Endothelial cell of umbilical vein (primary cell): Measurements from ENCODE around the gene PARD3B. TPM values are rescaled to one million over a fixed set of nuclear protein-coding genes. Genes with fewer than 3 reads are reported as not detected.

Source experiments
- BruUV-seq: library from RNA; stranded (reverse); fragments of 400-500 nt; replicated peaks from 2 replicates; lab custom pipeline; 2021; lab: Mats Ljungman, UMichigan
- CTCF ChIA-PET: fragments of 300-600, 350-600 bp; sonication (Branson Sonifier 250); formaldehyde crosslinking; loops from one replicate; lab custom pipeline; 2021; ENCODE audit warnings: antibody characterized with exemption, inconsistent platforms; lab: Charles Lee
- POLR2A ChIA-PET: fragments of 300-600, 350-600 bp; sonication (Branson Sonifier 250); formaldehyde crosslinking; loops from one replicate; lab custom pipeline; 2021; ENCODE audit warnings: antibody characterized with exemption, inconsistent platforms; lab: Charles Lee
- DNase-seq: peaks from one replicate; pipeline ENCODE4 v3.0.0-alpha.2; 2011; ENCODE audit warnings: low read depth, low spot score
- FAIRE-seq: peaks from 2 replicates; lab custom pipeline; 2011; peaks lifted over from hg19 to GRCh38; lab: Jason Lieb, UNC
- H2AFZ ChIP-seq: 2 replicates; pipeline ENCODE4 v1.6.0; 2012; ENCODE audit warnings: low read depth, low read length, control low read depth, inconsistent platforms
- H3K27ac ChIP-seq: 2 replicates; pipeline ENCODE4 v1.5.1; 2011; ENCODE audit warnings: low read depth, mild to moderate bottlenecking, control low read depth, low read length, moderate library complexity; ENCODE audit not compliant: insufficient read depth
- H3K27me3 ChIP-seq, 2 experiments: 2 replicates each; pipeline versions ENCODE4 v1.6.0 to v1.6.1; 2011; ENCODE audit warnings: low read length in 2 of 2, mixed read lengths in 1 of 2; ENCODE audit not compliant: control insufficient read depth in 2 of 2, insufficient read depth in 2 of 2
- H3K36me3 ChIP-seq, 2 experiments: 2 replicates in 1 of 2; 3 replicates in 1 of 2; pipeline ENCODE4 v1.5.1; 2011; ENCODE audit warnings: low read length in 2 of 2, mild to moderate bottlenecking in 1 of 2, moderate library complexity in 1 of 2; ENCODE audit not compliant: control insufficient read depth in 2 of 2, insufficient read depth in 2 of 2; ENCODE audit errors: extremely low read depth in 1 of 2
- H3K4me1 ChIP-seq: 3 replicates; pipeline ENCODE4 v1.5.1; 2011; ENCODE audit warnings: mild to moderate bottlenecking, low read length; ENCODE audit not compliant: control insufficient read depth, insufficient read depth; ENCODE audit errors: extremely low read depth
- H3K4me2 ChIP-seq: 2 replicates; pipeline ENCODE4 v1.6.1; 2011; ENCODE audit warnings: low read length, control low read depth, mixed read lengths; ENCODE audit not compliant: insufficient read depth
- H3K4me3 ChIP-seq, 3 experiments: fragments of 200-600 bp in 1 of 3; sonication (generic), shearing (Covaris generic) in 1 of 3; replicated peaks in 1 of 3; 2 replicates each; pipeline ENCODE4 v1.5.1; 2011 to 2016; ENCODE audit warnings: control low read depth in 3 of 3, low read length in 3 of 3, mild to moderate bottlenecking in 2 of 3, inconsistent platforms in 1 of 3, low read depth in 1 of 3, moderate library complexity in 1 of 3; ENCODE audit not compliant: insufficient read depth in 1 of 3
- H3K79me2 ChIP-seq: 2 replicates; pipeline ENCODE4 v1.6.0; 2012; ENCODE audit warnings: low read length, inconsistent platforms; ENCODE audit not compliant: control insufficient read depth, insufficient read depth
- H3K9ac ChIP-seq: replicated peaks from 2 replicates; pipeline ENCODE3; 2011; ENCODE audit warnings: low read length, control low read depth; ENCODE audit not compliant: insufficient read depth; ENCODE audit errors: extremely low read depth
- H3K9me1 ChIP-seq: replicated peaks from 3 replicates; pipeline ENCODE4 v1.6.0; 2011; ENCODE audit warnings: mild to moderate bottlenecking, low read length; ENCODE audit not compliant: control insufficient read depth, insufficient read depth; ENCODE audit errors: extremely low read depth
- H3K9me3 ChIP-seq: replicated peaks from 2 replicates; pipeline ENCODE4 v1.5.1; 2012; ENCODE audit warnings: low read length, inconsistent platforms; ENCODE audit not compliant: control insufficient read depth, insufficient read depth
- H4K20me1 ChIP-seq: replicated peaks from 2 replicates; pipeline ENCODE3; 2011; ENCODE audit warnings: mild to moderate bottlenecking, low read length; ENCODE audit not compliant: control insufficient read depth, insufficient read depth; ENCODE audit errors: extremely low read depth
- CTCF ChIP-seq, 2 donors: IDR thresholded peaks; 1 replicate in 1 of 2; 2 replicates in 1 of 2; pipeline ENCODE4 v1.5.1; 2011; ENCODE audit warnings: low read length in 2 of 2, mild to moderate bottlenecking in 2 of 2, moderate library complexity in 2 of 2, control low read depth in 1 of 2, inconsistent platforms in 1 of 2, low read depth in 1 of 2; ENCODE audit not compliant: insufficient read depth in 1 of 2; ENCODE audit errors: extremely low read depth in 1 of 2
- EZH2 ChIP-seq: IDR thresholded peaks from 2 replicates; pipeline ENCODE4 v1.6.1; 2012; ENCODE audit warnings: borderline replicate concordance, low read depth, mild to moderate bottlenecking, moderate library complexity, low read length, inconsistent platforms; ENCODE audit not compliant: severe bottlenecking
- FOS ChIP-seq: IDR thresholded peaks from 2 replicates; pipeline ENCODE4 v1.6.1; 2011; ENCODE audit warnings: mild to moderate bottlenecking, low read length, moderate library complexity, borderline replicate concordance; ENCODE audit not compliant: insufficient read depth
- GATA2 ChIP-seq: IDR thresholded peaks from 2 replicates; pipeline ENCODE4 v1.7.0; 2011; ENCODE audit warnings: low read depth, mild to moderate bottlenecking, moderate library complexity, mixed read lengths, low read length; ENCODE audit not compliant: insufficient read length, insufficient read depth
- JUN ChIP-seq: IDR thresholded peaks from 2 replicates; pipeline ENCODE4 v1.6.1; 2011; ENCODE audit warnings: borderline replicate concordance, low read depth; ENCODE audit not compliant: insufficient read length, insufficient read depth
- MAX ChIP-seq: IDR thresholded peaks from 2 replicates; pipeline ENCODE4 v1.6.1; 2011; ENCODE audit not compliant: insufficient read depth, insufficient read length
- MYC ChIP-seq: IDR thresholded peaks from one replicate; pipeline ENCODE4 v1.6.1; 2011; ENCODE audit warnings: mild to moderate bottlenecking, low read depth, low read length
- POLR2A ChIP-seq: IDR thresholded peaks from 2 replicates; pipeline ENCODE4 v1.6.1; 2012; ENCODE audit warnings: low read depth, mild to moderate bottlenecking, control low read depth, low read length
- POLR2AphosphoS5 ChIP-seq: IDR thresholded peaks from 2 replicates; pipeline ENCODE4 v1.6.1; 2012; ENCODE audit warnings: low read depth, mild to moderate bottlenecking, control low read depth, low read length, moderate library complexity; ENCODE audit not compliant: insufficient read depth
- dilution Hi-C: fragments of 300-500 bp; cut with MboI; formaldehyde crosslinking; loops from one replicate; pipeline ENCODE4 v1.15.0; 2019; ENCODE audit warnings: low sequenced_read_pairs; ENCODE audit not compliant: extremely low pct_ligation_motif_present
- intact Hi-C: fragments of 100-400 bp; cut with micrococcal nuclease; formaldehyde crosslinking; loops from one replicate; pipeline ENCODE4 v1.10.0; 2022
- polyA plus RNA-seq, 4 experiments: library from polyadenylated mRNA; depleted of rRNA in 3 of 4; stranded (reverse) in 3 of 4; unstranded in 1 of 4; fragments of >200 nt; gene quantifications; 2 replicates each; pipeline versions ENCODE4 v1.2.1 to v1.2.3, GENCODE V29; 2011 to 2012; ENCODE audit warnings: missing spikeins in 1 of 4
- total RNA-seq: library from RNA; stranded (reverse); gene quantifications from 2 replicates; pipeline ENCODE4 v1.2.3, GENCODE V29; 2021

Gene PARD3B
- total and polyA plus RNA-seq, 2 donors (not counting 3 experiments of a cell fraction or from before 2014, with no cell fraction given) = 2.2 to 30.9 TPM

GRCh38 chr2:205657579-205657978 lies 1112.3 kb downstream of the PARD3B start:
- Histone ChIP-seq H3K27ac (no peak overlapping the region), H3K27me3 (peaks cover 5 to 14% of the 10 kb centered on the region in 2 experiments), H3K4me3 (no peak overlapping the region), H4K20me1 (no peaks in the 10 kb centered on the region), H2AFZ (no peak overlapping the region), H3K9me1 (no peaks in the 10 kb centered on the region), H3K9me3 (no peaks in the 10 kb centered on the region), H3K4me1 (no peaks in the 10 kb centered on the region), H3K4me2 (no peak overlapping the region), H3K36me3 (no peaks in the 10 kb centered on the region), H3K79me2 (no peaks in the 10 kb centered on the region), H3K9ac (no peak overlapping the region)
- dilution Hi-C loops = no loop called here
- no peak for TF ChIP-seq JUN
- no peak for TF ChIP-seq CTCF (IDR thresholded peaks at IDR 0.05; ENCODE audit: extremely low read depth in 1 of 2, insufficient read depth in 1 of 2, low read depth in 1 of 2, low read length in 2 of 2)
- TF ChIP-seq GATA2 = no peak
- no peak for TF ChIP-seq POLR2AphosphoS5
- TF ChIP-seq EZH2 = no peak
- TF ChIP-seq MAX = no peak
- no peak for TF ChIP-seq MYC
- TF ChIP-seq FOS = no peak
- no peak for TF ChIP-seq POLR2A
- POLR2A ChIA-PET = no interaction called here
- no TSS peak for BruUV-seq
- CTCF ChIA-PET = no interaction called here
- FAIRE-seq = no peak
- no peak for DNase-seq
- intact Hi-C loops = no loop called here
